ENCODE data around the gene ARL5C.

- no peak for TF ChIP-seq YY1 (IDR thresholded peaks at IDR 0.05)
- no peak for TF ChIP-seq CTCF (IDR thresholded peaks at IDR 0.05; ENCODE audit: low read depth, low read length, missing input control)
- no peak for TF ChIP-seq JUND (IDR thresholded peaks at IDR 0.05)
- TF ChIP-seq MAX (IDR thresholded peaks at IDR 0.05) = no peak
- no peak for TF ChIP-seq REST (IDR thresholded peaks at IDR 0.05)
- TF ChIP-seq SP1 (IDR thresholded peaks at IDR 0.05) = no peak
- TF ChIP-seq GABPA (IDR thresholded peaks at IDR 0.05 in 1 of 2, conservative IDR thresholded peaks at IDR 0.05 in 1 of 2) = no peak
- TF ChIP-seq FOXA1 (IDR thresholded peaks at IDR 0.05) = no peak
These were observed 52.1 kb downstream of the ARL5C start for GRCh38 chr17:39113871-39114270.

Measured in liver (tissue), 3 donors.